Left ventricle myocardium superior (tissue), 1 donor: Measurements from ENCODE around the gene ELMO1. TPM values are rescaled to one million over a fixed set of nuclear protein-coding genes. Genes with fewer than 3 reads are reported as not detected.

Experiments
- ATAC-seq: fragments of 200-7000 bp; cut with Tn5 transposase; one replicate; pipeline ENCODE4 v1.9.1; 2020; ENCODE audit warnings: mild to moderate bottlenecking, moderate library complexity
- DNase-seq: peaks from one replicate; pipeline ENCODE4 v3.0.0-alpha.2; 2020
- intact Hi-C: fragments of 100-400 bp; cut with micrococcal nuclease; formaldehyde crosslinking; loops from one replicate; pipeline ENCODE4 v1.11.0; 2022
- total RNA-seq: library from RNA; stranded (reverse); fragmentation: NEBNext Ultra II Directional; extraction: Animal tissue kit (Norgen Biotek cat#: 25700); gene quantifications from one replicate; pipeline ENCODE4 v1.2.1, GENCODE V29; 2021
- donor health status: DM: no; HTN: yes; CAD: no; lungs with severe emphysema.

ELMO1 gene
- total RNA-seq, 1 donor from 2014 or later, result 13.0 TPM

DNA sequence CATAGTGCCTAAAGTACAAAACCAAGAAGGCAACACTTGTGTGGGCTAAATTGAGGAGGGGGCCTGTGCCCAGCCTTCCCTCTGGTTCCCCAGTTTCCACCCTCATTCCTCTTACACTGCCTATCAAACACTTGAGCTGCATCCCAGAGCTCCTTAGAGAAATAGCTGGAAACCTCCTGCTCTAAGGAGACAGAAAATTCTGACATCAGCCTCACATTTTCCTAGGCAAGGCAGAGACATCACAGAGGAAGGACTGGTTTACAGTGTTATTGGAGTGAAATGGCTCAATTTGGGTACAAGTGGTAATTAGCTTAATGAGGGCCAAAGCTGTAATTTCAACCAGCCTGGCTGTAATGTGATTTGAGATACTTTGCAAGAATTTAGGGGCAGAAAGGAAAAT is 532.0 kb downstream of the ELMO1 start:
- DNase-seq, result no peak
- ATAC-seq, result no peak
- intact Hi-C loops, result no loop called here

DNA sequence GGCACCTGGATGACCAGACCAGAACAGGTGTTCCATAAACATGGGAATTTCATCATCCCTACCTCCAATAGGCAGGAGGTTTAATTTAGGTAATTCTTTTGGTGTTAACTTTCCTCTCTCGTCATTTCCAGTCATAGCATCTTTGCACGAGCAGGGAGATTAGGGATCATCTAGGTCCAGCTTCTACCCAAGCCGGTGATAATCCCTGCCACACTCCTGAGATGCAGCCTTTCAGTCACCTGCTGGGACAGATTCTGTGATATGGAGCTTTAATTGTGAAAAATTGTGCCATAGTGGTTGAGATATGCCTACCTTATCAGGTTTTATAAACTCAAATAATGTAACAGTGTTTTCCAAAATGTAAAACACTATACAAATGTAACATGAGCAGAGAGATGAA is 532.5 kb downstream of the ELMO1 start:
- ATAC-seq, result no peak
- DNase-seq, result no peak
- intact Hi-C loops, result no loop called here

DNA sequence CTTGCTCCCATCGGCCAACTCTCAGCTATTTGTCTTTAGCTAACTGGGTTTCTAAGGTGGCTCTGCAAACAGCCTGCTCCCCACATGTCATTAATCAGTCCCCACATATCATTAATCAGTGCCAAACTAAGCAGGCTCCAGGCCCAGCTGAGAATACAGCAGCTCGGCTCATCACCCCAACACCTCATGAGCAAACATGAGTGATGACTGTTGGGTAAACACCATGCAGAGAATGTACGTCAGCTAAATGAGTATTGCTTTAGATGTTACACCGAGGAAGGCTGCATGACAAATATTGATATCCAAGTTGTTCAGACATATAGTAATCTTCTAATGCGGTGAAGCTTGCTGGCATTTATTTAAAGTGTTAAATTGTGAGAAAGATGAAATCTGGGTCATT is 536.9 kb downstream of the ELMO1 start:
- ATAC-seq, result no peak
- intact Hi-C loops, result no loop called here

DNA sequence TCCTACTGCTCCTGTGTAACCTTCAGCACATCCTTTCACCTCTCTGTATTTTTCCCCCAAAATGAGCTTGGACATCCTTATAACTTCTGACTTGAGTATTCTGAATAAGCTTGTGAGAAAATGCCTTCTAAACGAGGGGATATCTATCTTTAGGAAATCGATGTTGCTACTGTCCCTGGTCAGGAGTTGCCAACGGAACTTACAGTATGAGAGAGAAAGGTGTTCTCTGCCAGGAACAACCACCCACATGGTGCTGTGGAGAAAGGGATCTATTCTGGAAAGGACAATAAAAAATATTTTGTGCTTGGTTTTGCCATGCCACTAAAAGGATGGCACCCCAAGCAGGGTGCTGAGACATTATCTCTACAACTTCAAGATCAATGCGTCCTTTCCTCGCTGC is 537.8 kb downstream of the ELMO1 start:
- no peak for DNase-seq
- ATAC-seq, result no peak
- intact Hi-C loops, result no loop called here

More for the DNA sequence above, 536.9 kb downstream of the ELMO1 start:
- no peak for DNase-seq

DNA sequence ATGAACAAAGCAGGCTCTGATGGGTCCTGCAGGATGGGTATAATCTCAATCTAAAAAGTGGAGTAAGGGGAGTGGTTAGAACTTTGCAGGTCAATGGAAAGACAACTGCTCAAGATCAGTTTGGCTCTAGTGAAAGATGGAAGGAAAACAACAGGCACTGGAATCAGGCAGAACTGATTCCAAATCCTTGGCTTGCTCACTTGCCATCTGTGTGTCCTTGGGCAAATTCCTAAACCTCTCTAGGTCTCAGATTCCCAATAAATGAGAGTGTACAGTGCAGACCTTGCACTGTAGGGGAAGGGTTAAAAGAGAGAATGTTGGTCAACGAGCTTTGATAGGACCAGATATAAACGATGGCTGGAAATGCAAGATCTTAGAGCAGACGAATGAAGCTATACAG is 538.3 kb downstream of the ELMO1 start:
- DNase-seq (no peak), ATAC-seq (no peak)
- intact Hi-C loops, result no loop called here

DNA sequence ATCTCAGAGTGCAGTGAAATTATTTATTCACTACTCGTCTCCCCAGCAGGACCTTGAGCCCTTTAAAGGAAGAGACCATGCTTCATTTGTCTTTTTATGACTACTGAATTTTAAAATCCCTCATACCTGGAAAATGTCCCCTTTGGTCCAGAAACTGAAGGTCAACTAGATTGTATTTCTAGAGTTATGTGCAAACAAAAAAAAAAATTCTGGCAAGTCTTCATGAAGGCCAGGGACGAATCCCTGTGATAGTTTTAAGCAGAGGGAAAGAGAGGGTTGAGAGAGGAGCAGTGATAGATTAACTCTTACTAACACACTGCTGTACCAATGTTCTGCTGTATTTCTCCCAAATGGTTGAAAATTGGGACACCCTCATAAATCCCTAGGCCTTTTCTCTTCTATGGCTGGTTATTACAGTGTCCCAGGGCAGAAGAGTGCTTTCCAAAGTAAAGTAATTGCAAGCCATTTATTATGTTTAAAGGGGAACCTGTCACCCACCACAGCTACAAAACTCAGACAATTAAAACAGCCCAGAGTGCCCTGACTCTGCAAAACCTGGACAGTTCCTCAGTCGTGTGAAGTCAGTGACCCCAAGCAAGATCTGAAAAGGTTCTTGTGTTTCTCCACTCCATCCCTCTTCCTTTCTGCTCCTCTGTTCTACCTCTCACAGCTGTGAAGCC is 541.6 kb downstream of the ELMO1 start:
- intact Hi-C loops, result no loop called here

DNA sequence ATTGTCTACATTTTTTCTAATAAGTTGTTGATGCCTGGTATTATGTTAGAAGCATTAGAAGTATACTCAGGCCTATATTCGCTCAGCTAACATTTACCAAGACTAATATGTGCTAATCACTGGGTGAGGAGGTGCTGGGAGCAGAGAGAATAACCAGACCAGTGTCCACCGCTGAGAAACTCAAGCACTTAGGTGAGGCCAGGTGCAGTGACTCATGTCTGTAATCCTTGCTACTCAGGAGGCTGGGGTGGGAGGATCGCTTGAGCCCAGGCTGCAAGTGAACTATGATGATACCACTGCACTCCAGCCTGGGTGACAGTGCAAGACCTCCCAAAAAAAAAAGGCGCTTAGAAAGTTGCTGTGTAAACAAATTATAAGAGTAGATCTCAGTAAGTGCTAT is 542.2 kb downstream of the ELMO1 start:
- ATAC-seq, result no peak
- intact Hi-C loops, result no loop called here
- no peak for DNase-seq

More for the DNA sequence above, 541.6 kb downstream of the ELMO1 start:
- DNase-seq, result no peak
- ATAC-seq, result no peak

DNA sequence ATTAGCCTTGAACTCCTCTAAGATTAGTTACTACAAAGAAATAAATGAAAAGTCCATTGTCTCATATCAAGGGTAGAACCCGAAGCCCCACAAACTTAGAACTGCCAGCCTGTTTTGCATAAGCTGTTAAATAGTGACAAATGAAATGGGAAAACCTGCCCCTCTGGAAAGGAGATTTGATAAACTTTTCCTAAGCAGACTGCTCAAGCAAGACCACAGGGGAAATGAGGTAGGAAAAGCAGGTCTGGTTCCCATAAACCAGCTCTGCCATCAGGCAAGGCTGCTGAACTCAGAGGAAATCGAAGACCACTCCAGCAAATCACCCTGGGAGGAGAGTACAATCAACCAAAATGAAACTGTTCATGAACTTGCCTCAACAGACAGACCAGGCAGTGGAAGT is 542.8 kb downstream of the ELMO1 start:
- intact Hi-C loops, result no loop called here
- DNase-seq (no peak), ATAC-seq (no peak)

DNA sequence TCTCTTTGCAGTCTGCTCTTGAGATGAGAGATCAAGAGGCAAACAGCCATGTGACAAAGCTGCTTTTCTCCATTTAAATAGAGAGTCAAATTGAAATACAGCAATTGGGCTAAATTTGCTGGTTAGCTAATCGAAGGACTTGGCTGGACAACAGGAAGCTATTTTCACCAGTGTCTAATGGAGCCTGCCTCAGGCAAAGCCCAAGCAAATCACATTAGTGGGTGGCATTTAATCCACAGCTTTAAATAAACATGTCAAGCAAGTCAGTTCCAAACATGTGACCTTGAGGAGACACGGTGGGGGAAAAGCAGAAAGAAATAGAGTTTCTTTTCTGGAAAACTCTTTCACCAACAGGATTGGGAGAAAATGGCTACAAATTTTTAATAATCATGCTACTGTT is 543.9 kb downstream of the ELMO1 start:
- DNase-seq (no peak), ATAC-seq (no peak)
- intact Hi-C loops, result no loop called here

DNA sequence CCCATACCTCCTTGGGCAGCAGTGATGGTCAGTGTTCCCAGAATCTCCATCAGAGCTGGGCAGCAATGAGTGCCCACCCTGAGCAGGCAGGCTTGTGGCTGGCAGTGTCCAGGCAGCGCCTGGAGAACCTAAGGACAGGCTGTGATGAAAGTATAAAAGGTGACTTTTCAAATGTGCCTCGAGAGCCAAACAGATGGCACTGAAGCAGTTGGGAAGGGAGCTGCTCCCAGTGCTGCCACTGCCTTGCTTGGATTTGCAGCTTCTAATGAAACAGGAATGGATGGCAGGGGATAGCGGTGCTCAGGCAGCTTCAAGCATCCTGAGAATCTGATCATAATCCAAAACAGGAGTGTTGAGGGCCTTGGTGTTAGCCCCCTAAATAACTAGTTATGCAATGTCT is 544.6 kb downstream of the ELMO1 start:
- ATAC-seq, result no peak

DNA sequence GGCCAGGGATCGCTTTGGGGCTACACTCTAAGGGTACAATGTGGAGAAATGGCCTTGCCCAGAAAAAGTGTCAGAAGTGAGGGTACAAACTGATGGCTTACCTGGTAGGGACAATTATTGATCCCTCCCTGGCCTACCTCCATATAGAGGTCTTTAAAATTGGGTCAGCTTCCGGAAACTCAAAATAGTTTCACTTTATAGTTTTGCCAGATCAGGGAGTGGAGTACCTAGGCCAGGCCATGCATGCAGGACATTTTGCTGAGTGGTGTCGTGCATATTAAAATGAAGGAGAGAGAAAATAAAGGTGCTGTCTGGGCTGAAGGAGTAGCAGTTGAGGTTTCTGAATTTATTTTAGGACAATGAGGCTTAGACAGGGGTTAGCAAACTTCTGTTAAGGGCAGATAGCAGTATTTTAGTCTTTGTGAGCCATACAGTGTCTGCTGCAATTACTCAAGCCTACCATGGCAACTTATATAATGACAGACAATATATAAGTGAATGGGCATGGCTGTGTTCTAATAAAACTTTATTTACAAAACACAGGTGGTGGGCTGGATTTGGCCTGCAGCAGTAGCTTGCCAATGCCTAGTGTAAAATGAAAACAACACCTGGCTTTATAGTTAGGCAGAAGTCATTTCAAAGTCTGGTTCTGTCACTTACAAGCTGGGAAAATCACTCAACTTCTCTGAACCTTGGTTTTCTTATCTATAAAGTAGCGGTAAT is 547.5 kb downstream of the ELMO1 start:
- intact Hi-C loops, result no loop called here

More for the DNA sequence above, 544.6 kb downstream of the ELMO1 start:
- DNase-seq, result no peak
- intact Hi-C loops, result no loop called here

DNA sequence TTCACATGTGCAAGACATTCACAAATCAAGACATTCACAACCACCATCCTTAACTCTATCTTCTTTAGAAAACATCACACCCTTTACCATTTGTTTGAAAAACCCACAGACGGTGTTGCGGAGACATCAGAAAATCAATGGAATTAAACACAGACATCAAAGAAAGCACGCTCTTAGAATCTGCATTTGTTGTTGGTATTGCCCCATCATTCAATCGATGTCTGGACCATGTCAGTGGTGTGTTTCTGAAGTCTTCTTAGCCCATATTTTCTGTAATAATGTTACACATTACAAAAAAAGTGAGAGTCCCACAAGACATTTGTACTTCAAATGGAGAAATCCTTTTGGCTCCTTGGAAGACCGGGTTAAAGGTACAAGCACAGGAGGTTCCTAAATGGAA is 550.5 kb downstream of the ELMO1 start:
- intact Hi-C loops, result no loop called here
- no peak for DNase-seq
- ATAC-seq, result no peak

More for the DNA sequence above, 547.5 kb downstream of the ELMO1 start:
- ATAC-seq (no peak), DNase-seq (no peak)

DNA sequence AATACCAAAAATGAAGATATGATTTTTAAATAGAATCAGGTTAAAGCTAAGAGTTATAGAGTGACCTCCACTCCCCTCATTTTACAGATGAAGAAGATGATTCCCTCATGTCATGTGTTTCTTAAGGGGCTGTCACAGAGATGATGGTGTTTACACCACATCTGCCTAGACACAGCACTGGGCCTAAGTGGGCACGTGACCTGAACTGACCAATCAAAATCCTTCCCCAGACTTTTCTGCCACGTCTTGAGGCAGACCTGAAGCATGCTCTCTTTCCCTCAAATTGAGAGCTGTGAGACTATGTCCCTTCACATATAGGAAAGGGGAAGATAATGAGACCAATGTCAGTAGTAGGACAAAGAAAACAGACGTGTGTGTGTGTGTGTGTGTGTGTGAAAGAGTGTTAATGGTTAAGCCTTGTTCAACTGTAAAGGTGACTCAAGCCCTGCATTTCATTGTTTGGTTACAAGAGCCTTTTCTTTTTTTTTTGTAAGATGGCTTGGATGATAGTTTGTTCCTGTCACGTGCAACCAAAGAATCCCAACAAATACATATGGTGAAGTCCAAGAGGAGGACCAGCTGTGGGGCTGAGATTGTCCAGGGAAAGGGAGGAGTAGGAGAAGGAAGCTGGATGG is 551.6 kb downstream of the ELMO1 start:
- intact Hi-C loops, result no loop called here
- ATAC-seq (no peak), DNase-seq (no peak)

DNA sequence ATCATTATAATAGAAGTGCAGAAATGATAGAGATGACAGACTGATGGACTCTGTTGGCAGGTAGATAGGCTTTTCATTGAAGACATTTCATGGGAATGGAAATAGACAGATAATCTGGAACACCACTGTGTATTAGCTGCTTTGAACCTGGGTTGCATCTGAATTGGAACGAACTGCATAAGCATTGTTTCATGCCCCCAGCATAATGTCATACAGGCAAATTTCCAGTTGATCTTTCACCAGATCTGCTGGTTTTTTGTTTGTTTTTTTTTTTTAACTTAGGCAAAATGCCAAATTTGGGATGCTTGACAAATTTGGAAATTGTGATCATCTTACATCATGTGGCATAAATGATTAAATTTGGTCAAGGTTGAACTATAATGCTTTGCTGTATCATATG is 552.2 kb downstream of the ELMO1 start:
- no peak for ATAC-seq
- intact Hi-C loops, result no loop called here
- DNase-seq, result no peak

DNA sequence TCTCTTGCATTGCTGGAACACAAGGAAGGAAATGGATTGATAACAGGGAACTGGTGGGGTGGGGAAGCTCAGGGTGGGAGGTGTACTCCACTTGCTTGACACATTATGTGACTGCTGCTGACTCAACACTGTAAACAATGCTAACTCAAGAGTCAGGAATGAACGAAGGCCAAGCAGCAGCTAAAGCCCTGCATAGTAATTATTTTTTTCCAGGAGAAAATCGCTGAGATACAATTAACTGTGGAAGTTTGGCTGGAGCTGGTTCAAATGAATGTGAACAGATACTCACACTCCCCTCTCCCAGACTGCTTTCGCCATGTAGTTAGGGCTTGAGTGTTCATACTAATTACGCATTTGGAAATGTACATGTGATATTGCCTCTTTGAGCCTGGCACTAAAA is 553.5 kb downstream of the ELMO1 start:
- DNase-seq (no peak), ATAC-seq (no peak)
- intact Hi-C loops, result no loop called here

DNA sequence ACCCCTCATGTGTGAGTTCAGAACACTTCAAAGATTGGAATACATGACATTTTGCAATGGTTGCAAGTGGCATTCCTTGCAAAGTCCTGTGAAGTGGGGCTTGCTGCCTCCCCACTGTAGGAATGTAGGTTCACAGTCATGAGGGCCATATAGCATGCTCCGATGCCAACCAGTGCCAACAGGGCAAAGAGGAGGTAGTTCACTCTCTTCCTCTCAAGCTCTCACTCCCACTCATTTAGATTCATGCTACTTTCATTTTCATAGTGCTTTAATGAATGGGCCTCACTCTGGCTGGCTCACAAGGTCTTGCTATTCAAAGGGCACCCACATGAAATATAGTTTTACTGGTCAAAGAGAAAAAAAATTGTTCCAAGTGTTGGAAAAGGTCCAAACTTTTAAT is 554.5 kb downstream of the ELMO1 start:
- ATAC-seq (no peak), DNase-seq (no peak)
- intact Hi-C loops, result no loop called here

DNA sequence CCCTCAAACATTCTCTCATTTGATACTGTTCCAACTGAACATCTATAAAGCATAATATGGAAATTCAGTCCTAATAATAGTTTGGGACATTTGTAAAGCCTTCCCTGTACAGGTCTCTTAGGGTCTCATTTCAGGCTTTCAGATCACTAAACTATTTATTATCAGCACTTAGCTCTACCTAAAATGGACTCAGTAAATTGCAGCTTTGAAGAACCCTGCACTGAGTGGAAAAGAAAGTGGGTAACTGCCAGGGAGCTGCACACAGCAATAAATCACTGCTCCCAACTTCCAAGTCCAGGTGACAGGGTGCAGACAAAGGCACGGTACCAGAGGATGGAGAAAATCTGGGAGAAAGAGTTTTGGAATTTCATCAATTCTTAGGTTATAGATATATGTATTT is 559.5 kb downstream of the ELMO1 start:
- ATAC-seq (no peak), DNase-seq (no peak)
- intact Hi-C loops, result no loop called here

DNA sequence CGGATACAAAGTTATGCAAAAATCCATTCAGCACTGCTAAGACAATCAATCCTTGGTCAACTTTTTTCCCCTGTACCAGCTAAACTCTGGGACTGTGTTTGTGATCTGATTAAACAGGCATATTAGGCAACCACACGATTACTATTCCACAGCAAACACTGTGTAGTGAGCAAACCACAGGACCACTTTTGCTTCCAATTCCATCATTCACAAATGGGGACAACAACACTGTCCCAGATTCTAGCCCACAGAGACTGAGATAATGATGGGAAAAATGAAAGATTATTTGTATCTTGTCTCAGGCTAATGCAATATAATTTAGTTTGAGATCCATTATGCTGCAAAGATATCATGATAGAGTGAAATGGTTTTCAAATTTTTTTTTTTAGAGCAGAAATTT is 560.7 kb downstream of the ELMO1 start:
- ATAC-seq, result no peak
- intact Hi-C loops, result no loop called here
- no peak for DNase-seq

DNA sequence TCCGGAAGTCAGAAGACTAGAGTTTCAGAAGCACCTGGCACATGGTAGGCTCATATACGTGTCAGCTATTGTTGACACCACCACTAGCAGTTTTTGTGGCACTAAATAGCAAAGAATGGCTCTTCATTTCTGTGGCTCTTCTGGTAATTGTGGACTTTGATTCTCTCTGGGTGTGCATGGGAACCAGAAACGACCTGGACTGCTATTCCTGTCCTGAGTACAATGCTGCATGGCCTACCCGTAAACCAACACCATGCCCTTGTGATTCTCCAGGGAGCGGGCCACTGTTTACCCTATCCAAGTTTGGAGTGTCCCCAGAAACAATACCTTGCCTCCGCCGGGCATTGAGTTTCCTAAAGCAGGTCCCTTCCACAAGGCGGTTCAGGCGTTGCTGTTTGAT is 561.4 kb downstream of the ELMO1 start:
- ATAC-seq (no peak), DNase-seq (no peak)
- intact Hi-C loops, result no loop called here

DNA sequence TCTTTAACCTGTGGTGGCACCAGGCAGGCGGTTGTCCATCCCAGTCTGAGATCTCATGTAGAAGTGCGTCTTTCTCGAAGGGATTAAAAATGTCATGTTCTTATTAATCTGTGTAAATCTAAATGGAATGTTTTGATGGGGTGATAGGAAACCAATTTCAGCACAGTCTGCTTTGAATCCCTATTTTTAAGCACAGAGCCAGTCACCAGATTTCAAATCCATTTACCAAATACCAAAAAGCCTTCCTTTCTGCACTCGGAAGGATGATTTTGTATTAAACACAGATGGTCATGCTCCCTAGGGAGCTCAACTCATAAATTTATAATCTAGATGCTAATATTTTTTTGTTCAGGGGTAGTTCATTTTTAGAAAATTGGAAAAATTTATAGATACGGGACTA is 563.8 kb downstream of the ELMO1 start:
- intact Hi-C loops, result no loop called here
- DNase-seq (no peak), ATAC-seq (no peak)

DNA sequence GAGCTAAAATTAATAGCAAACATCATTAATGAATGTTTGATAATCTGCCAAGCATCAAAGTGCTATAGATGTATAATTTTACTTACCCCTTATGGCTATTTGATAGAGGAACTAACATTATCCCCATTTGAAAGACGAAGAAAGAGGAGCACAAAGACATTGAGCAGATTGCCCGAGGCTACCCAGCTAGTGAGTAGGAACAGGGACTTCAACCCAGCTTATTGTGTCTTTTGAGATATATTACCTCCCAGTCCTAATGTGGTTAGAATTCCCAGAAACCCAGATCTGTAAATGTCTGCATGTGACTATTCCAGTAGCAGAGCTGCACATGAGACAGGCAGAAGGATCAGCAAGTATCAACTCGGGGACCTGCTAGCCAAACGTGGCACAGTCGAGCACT is 564.3 kb downstream of the ELMO1 start:
- ATAC-seq, result no peak
- no peak for DNase-seq
- intact Hi-C loops, result no loop called here
